GM19372 (cell line): ENCODE measurements around the gene ZNF391.
"Not testable (repeated sequence)": the region's sequence is repeated elsewhere in the genome, so short reads cannot be mapped to it uniquely, and the experiment has no call there.

Source experiments
- ATAC-seq: cut with Tn5 transposase; IDR thresholded peaks from one replicate; pipeline ENCODE4 v1.9.1; 2021; ENCODE audit warnings: mild to moderate bottlenecking, low read depth, moderate library complexity; ENCODE audit not compliant: unreplicated experiment

The ZNF391 gene

GRCh38 chr6:27419363-27419762, 30.8 kb downstream of the ZNF391 start:
- no peak for ATAC-seq

- no peak for ATAC-seq
These were observed 34.2 kb downstream of the ZNF391 start for GRCh38 chr6:27422651-27423332.

GRCh38 chr6:27424851-27425250, 36.3 kb downstream of the ZNF391 start:
- not testable (repeated sequence) for ATAC-seq

GRCh38 chr6:27426045-27426620, 37.6 kb downstream of the ZNF391 start:
- no peak for ATAC-seq

GRCh38 chr6:27428502-27428901, 39.9 kb downstream of the ZNF391 start:
- ATAC-seq: no peak

- ATAC-seq: no peak
These were observed 40.4 kb downstream of the ZNF391 start for GRCh38 chr6:27428966-27429365.

GRCh38 chr6:27433714-27434113, 45.2 kb downstream of the ZNF391 start:
- ATAC-seq: no peak

- ATAC-seq: no peak
These were observed 50.8 kb downstream of the ZNF391 start for GRCh38 chr6:27439371-27439770.

- no peak for ATAC-seq
These were observed 52.4 kb downstream of the ZNF391 start for GRCh38 chr6:27441001-27441400.

GRCh38 chr6:27442932-27443331, 54.4 kb downstream of the ZNF391 start:
- ATAC-seq: no peak

GRCh38 chr6:27448456-27448855, 59.9 kb downstream of the ZNF391 start:
- no peak for ATAC-seq

- ATAC-seq: no peak
These were observed 63.3 kb downstream of the ZNF391 start for GRCh38 chr6:27451660-27452390.

- no peak for ATAC-seq
These were observed 63.9 kb downstream of the ZNF391 start for GRCh38 chr6:27452496-27452897.
